ENCODE data around the gene RPL28.
"Not testable (repeated sequence)": the region's sequence is repeated elsewhere in the genome, so short reads cannot be mapped to it uniquely, and the experiment has no call there.

Gene RPL28

DNA sequence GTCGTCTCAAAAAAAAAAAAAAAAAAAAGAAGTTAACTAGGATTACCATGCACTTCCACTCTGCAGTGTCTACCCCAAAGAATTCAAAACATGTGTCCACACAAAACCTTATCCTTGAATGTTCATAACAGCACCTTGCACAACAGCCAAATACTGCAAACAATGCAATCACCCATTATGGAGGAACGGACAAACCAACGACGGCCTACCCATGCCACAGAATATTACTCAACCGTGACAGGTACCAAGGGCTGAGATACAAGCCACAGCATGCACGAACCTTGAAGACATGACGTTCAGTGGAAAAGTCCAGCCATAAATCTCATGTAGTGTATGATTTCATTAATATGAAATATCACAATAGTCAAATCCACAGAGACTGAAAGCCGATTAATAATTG lies 60.3 kb downstream of the RPL28 start:
- no peak overlapping the region for H3K4me3 ChIP-seq (ENCODE audit: low read depth, low read length)
- no peak for DNase-seq (ENCODE audit: low read depth)
- TF ChIP-seq, protein P1, sequence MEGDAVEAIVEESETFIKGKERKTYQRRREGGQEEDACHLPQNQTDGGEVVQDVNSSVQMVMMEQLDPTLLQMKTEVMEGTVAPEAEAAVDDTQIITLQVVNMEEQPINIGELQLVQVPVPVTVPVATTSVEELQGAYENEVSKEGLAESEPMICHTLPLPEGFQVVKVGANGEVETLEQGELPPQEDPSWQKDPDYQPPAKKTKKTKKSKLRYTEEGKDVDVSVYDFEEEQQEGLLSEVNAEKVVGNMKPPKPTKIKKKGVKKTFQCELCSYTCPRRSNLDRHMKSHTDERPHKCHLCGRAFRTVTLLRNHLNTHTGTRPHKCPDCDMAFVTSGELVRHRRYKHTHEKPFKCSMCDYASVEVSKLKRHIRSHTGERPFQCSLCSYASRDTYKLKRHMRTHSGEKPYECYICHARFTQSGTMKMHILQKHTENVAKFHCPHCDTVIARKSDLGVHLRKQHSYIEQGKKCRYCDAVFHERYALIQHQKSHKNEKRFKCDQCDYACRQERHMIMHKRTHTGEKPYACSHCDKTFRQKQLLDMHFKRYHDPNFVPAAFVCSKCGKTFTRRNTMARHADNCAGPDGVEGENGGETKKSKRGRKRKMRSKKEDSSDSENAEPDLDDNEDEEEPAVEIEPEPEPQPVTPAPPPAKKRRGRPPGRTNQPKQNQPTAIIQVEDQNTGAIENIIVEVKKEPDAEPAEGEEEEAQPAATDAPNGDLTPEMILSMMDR (IDR thresholded peaks at IDR 0.05; ENCODE audit: control insufficient read depth, extremely low read depth, insufficient read depth), result no peak

DNA sequence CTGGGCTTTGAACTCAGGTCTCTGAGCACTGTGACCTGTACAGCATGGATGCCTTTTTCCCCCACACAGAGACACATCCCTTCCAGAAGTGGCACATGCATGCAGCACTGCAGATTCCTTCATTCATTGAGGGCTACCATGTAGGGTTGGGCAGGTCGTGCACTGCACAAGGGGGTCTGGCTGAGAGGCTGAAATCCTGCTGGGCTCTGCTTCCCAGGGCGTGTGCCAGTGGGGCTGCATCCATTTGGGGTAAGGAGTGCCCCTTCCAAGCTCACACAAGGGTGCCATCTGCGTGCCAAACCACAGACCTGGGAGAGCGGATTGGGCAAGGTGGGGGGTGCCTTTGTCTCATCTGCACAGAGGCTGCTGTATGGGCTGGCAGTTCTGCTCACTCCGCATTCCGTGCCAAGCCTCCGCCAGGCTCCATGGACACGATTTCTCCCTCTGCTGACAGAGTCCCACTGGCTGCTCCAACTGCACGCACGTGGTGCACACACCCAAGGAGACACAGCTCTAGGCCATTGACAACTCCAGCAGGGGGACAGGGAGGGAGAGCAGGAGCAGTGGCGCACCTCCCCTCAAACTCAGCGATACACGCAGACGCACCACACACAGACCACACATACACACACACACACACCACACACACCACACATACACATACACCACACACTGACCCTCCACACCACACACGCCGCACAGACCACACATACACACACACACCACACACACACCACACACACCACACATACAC lies 61.9 kb downstream of the RPL28 start:
- no peak for DNase-seq (ENCODE audit: low read depth)

DNA sequence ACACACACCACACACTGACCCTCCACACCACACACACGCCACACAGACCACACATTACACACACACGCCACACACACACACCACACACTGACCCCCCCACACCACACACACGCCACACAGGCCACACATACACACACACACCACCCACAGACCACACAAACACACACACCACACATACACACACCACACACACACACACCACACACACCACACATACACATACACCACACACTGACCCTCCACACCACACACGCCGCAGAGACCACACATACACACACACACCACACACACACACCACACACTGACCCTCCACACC lies 62.4 kb downstream of the RPL28 start:
- DNase-seq (ENCODE audit: low read depth); H3K4me3 ChIP-seq (ENCODE audit: low read depth, low read length): not testable (repeated sequence)

More for the DNA sequence above, 61.9 kb downstream of the RPL28 start:
- TF ChIP-seq, protein P1 (IDR thresholded peaks at IDR 0.05; ENCODE audit: control insufficient read depth, extremely low read depth, insufficient read depth), result no peak
- no peak overlapping the region for H3K4me3 ChIP-seq (ENCODE audit: low read depth, low read length)

DNA sequence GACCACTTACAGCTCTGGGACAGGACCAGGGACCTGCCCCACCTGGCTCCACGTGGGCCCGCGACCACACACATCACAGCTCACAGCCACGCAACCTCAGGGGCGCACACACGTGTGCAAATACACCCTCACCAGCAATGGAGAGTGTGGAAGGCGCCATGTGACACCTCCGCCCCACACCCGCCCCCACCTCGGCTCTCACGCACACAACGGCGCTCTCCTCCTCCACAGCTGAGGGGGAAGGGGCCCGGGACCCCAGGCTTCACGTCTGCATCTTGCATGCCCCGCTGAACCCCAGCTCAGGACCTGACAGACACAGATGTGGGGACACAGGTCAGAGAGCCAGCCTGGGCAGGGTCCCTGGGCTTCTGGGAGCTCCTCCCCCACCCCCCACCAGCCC lies 63.7 kb downstream of the RPL28 start:
- TF ChIP-seq, protein P1 (IDR thresholded peaks at IDR 0.05; ENCODE audit: control insufficient read depth, extremely low read depth, insufficient read depth), result no peak
- DNase-seq (ENCODE audit: low read depth), result no peak
- H3K4me3 ChIP-seq (ENCODE audit: low read depth, low read length), result no peak overlapping the region

DNA sequence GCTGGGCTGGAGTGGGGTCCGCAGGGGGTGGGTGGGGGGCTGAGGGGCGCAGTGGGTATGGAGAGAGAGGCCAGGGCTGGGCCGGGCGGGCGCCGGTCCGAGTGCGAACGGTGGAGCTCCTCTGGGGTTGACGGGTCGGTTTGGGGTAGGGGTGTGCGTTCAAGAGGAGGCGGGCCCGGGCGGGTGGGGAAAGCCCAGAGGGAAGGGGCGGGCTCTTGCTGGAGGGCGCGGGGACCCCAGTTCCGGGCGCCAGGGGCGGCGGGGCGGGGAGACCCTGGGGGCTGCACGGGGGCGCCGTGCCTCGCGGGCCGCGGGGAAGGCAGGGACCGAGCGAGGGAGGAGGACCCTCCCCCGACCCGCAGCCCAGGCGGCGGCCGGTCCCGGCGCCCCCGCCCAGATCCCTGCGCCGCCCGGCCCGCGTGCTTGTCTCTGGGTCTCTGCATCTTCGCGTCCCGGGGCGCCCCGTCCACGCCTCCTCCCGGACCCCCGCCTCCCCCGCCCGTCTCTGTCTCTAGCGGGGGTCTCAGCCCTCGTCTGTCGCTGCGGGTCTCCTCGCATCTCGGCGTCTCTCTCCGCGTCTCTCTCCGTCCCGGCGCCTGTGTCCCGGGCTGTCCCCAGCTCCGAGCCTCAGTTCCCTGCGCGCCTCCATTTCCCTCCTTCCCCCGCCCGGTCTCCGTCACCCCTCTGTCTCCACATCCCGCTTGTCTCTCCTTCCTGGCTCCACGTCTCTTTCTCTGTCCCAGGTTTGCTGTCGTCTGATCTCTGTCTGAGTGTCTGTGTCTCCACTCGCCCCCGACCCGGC lies 65.6 kb downstream of the RPL28 start:
- TF ChIP-seq, protein P1 (IDR thresholded peaks at IDR 0.05; ENCODE audit: control insufficient read depth, extremely low read depth, insufficient read depth), result no peak
- DNase-seq (ENCODE audit: low read depth), result no peak
- H3K4me3 ChIP-seq (ENCODE audit: low read depth, low read length), result no peak overlapping the region

DNA sequence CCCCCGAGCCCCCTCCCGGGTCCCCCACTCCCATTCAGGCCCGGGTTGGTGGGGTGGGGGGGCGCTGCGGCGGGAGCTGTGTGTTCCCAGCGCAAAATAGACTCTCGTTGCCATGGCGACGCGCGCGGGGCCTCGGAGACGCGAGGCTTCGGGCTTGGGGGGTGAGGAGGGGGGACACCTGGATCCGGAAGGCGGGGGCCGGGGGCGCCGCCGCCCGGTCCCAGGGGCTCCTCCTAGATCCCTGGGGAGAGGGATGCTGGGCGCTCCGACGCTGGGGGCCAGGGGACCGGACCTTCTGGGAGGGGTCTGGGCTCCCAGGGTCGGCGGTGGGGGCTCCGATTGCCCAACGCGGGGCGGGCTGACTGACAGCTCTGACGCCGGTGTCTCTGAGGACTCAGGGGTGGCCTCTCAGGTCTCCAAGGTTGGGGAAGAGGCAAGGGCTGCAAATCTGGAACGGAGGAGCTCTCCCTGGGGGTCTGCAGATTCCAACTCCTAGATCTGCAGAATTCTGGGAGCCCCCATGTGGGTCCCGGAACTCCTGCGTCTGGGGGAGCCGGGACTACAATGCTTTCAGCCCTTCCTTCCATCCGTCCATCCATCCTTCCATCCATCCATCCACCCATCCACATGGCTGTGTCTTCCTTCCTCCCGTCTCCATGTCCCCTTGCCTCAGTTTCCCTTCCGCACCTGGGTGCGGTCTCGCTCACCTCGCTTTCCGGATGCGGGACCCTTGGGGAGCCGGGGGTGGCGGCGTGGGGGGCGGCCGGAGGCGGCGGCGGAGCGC lies 66.4 kb downstream of the RPL28 start:
- H3K4me3 ChIP-seq (ENCODE audit: low read depth, low read length), result no peak overlapping the region
- TF ChIP-seq, protein P1 (IDR thresholded peaks at IDR 0.05; ENCODE audit: control insufficient read depth, extremely low read depth, insufficient read depth), result no peak

More for the DNA sequence above, 66.4 kb downstream of the RPL28 start:
- DNase-seq (ENCODE audit: low read depth), result no peak
